Stimulated activated CD8-positive, alpha-beta memory T cell treated with anti-CD3 and anti-CD28 coated beads, Interleukin-15, amount 100 ng/mL, for 4 hours (primary cell): ENCODE measurements around the gene ELAVL4.

ENCODE experiments used
- DNase-seq, 2 donors: peaks; one replicate each; pipeline ENCODE4 v3.0.0-alpha.2; 2020; ENCODE audit warnings: low read depth in 2 of 2

Gene ELAVL4

GRCh38 chr1:50252196-50252595 is 143.5 kb downstream of the ELAVL4 start:
- no peak for DNase-seq
